NCI-H187 (cell line): ENCODE results near the gene DNTTIP2.
"Not testable (repeated sequence)": the region's sequence is repeated elsewhere in the genome, so short reads cannot be mapped to it uniquely, and the experiment has no call there.

Experiments
- DNase-seq, 2 experiments: peaks; one replicate each; lab custom pipeline; 2025; lab: John Stamatoyannopoulos, UW

DNTTIP2 gene

GRCh38 chr1:93878889-93879586 lies at the start of gene DNTTIP2:
TSS of gene DNTTIP2 (minus strand) at chr1:93879206. CDS start at chr1:93879148, 58 bp downstream.
- peak; percentile 70 to 86 for DNase-seq

- DNase-seq = no peak
These were observed 46.2 kb upstream of the DNTTIP2 start for GRCh38 chr1:93925206-93925605.

GRCh38 chr1:93919780-93920179 lies 40.8 kb upstream of the DNTTIP2 start:
- no peak for DNase-seq

GRCh38 chr1:93917302-93917701 lies 38.3 kb upstream of the DNTTIP2 start:
- no peak for DNase-seq

- DNase-seq = not testable (repeated sequence)
These were observed 31.9 kb upstream of the DNTTIP2 start for GRCh38 chr1:93910880-93911279.

- DNase-seq = no peak
These were observed 31.3 kb upstream of the DNTTIP2 start for GRCh38 chr1:93910305-93910704.

- DNase-seq = peak; percentile 50 to 74
These were observed 30.4 kb upstream of the DNTTIP2 start, which contains the start of gene GCLM for GRCh38 chr1:93909146-93910050. TSS of gene GCLM (minus strand) at chr1:93909430. CDS start at chr1:93909163, 267 bp downstream.

- DNase-seq = no peak
These were observed 29.6 kb upstream of the DNTTIP2 start for GRCh38 chr1:93908394-93909145.

GRCh38 chr1:93907718-93908117 lies 28.7 kb upstream of the DNTTIP2 start:
- peak in 1 of 2 experiments; percentile 6 for DNase-seq

- no peak for DNase-seq
These were observed 27.5 kb upstream of the DNTTIP2 start for GRCh38 chr1:93906480-93906879.

- DNase-seq = no peak
These were observed 26.7 kb upstream of the DNTTIP2 start for GRCh38 chr1:93905734-93906133.

GRCh38 chr1:93905051-93905450 lies 26.0 kb upstream of the DNTTIP2 start:
- no peak for DNase-seq

GRCh38 chr1:93904228-93904627 lies 25.2 kb upstream of the DNTTIP2 start:
- no peak for DNase-seq

- no peak for DNase-seq
These were observed 21.9 kb upstream of the DNTTIP2 start for GRCh38 chr1:93900723-93901504.

- DNase-seq = no peak
These were observed 20.7 kb upstream of the DNTTIP2 start for GRCh38 chr1:93899543-93900207.

GRCh38 chr1:93888900-93889299 lies 9.9 kb upstream of the DNTTIP2 start:
- DNase-seq = no peak

GRCh38 chr1:93882269-93882668 lies 3.3 kb upstream of the DNTTIP2 start:
- DNase-seq = no peak

GRCh38 chr1:93880731-93881130 lies 1.7 kb upstream of the DNTTIP2 start:
- no peak for DNase-seq

GRCh38 chr1:93878501-93878888 lies 511 bp downstream of the DNTTIP2 start:
- no peak for DNase-seq

- no peak for DNase-seq
These were observed 1.5 kb downstream of the DNTTIP2 start for GRCh38 chr1:93877529-93877928.

- no peak for DNase-seq
These were observed 2.8 kb downstream of the DNTTIP2 start for GRCh38 chr1:93876244-93876643.
